Measurements from ENCODE around the gene PKP4. TPM values are rescaled to one million over a fixed set of nuclear protein-coding genes. Genes with fewer than 3 reads are reported as not detected.

The PKP4 gene
- total and polyA plus RNA-seq, 2 donors from 2014 or later, result 120 to 243 TPM

GRCh38 chr2:158487419-158487818 lies 30.7 kb downstream of the PKP4 start:
- Histone ChIP-seq H3K4me3 (ENCODE audit: low read length in 3 of 3) (no peak overlapping the region), H3K9ac (ENCODE audit: low read length in 3 of 3) (no peak overlapping the region)
- peak in 1 of 5 donors; percentile 37 for DNase-seq

GRCh38 chr2:158488442-158489216 lies 31.9 kb downstream of the PKP4 start:
- H3K9ac ChIP-seq (ENCODE audit: low read length in 3 of 3), result no peak overlapping the region
- DNase-seq, result no peak
- TF ChIP-seq CTCF (IDR thresholded peaks at IDR 0.05; ENCODE audit: borderline replicate concordance, extremely low read depth, insufficient read depth), result no peak
- H3K4me3 ChIP-seq (ENCODE audit: low read length in 3 of 3), result no peak overlapping the region
- H3K4me1 ChIP-seq (ENCODE audit: control insufficient read depth in 2 of 3, insufficient read depth in 2 of 3, low read depth in 1 of 3, low read length in 3 of 3), result peaks cover 0 to 21% (median 7%) of the 10 kb centered on the region in 3 donors
- no peaks in the 10 kb centered on the region for H3K27me3 ChIP-seq (ENCODE audit: control insufficient read depth, insufficient read depth, low read length)
- no peak overlapping the region for H3K27ac ChIP-seq (ENCODE audit: low read depth in 2 of 2, low read length in 2 of 2)
- no peaks in the 10 kb centered on the region for H3K36me3 ChIP-seq (ENCODE audit: control insufficient read depth in 2 of 3, insufficient read depth in 3 of 3, low read length in 3 of 3)
- intact Hi-C loops (cut with DNase I), result no loop called here
- no peak for FAIRE-seq
- no peaks in the 10 kb centered on the region for H3K9me3 ChIP-seq (ENCODE audit: control insufficient read depth in 2 of 3, insufficient read depth in 1 of 3, low read length in 3 of 3)

More at GRCh38 chr2:158487419-158487818, 30.7 kb downstream of the PKP4 start:
- Histone ChIP-seq H3K27me3 (ENCODE audit: control insufficient read depth, insufficient read depth, low read length) (no peaks in the 10 kb centered on the region), H3K4me1 (ENCODE audit: control insufficient read depth in 2 of 3, insufficient read depth in 2 of 3, low read depth in 1 of 3, low read length in 3 of 3) (peaks cover 0 to 21% (median 7%) of the 10 kb centered on the region in 3 donors), H3K27ac (ENCODE audit: low read depth in 2 of 2, low read length in 2 of 2) (no peak overlapping the region), H3K36me3 (ENCODE audit: control insufficient read depth in 2 of 3, insufficient read depth in 3 of 3, low read length in 3 of 3) (no peaks in the 10 kb centered on the region), H3K9me3 (ENCODE audit: control insufficient read depth in 2 of 3, insufficient read depth in 1 of 3, low read length in 3 of 3) (no peaks in the 10 kb centered on the region)
- FAIRE-seq, result no peak
- no peak for TF ChIP-seq CTCF (IDR thresholded peaks at IDR 0.05; ENCODE audit: borderline replicate concordance, extremely low read depth, insufficient read depth)
- intact Hi-C loops (cut with DNase I), result no loop called here

- Histone ChIP-seq H3K36me3 (ENCODE audit: control insufficient read depth in 2 of 3, insufficient read depth in 3 of 3, low read length in 3 of 3) (no peaks in the 10 kb centered on the region), H3K9ac (ENCODE audit: low read length in 3 of 3) (no peak overlapping the region), H3K4me3 (ENCODE audit: low read length in 3 of 3) (no peak overlapping the region), H3K9me3 (ENCODE audit: control insufficient read depth in 2 of 3, insufficient read depth in 1 of 3, low read length in 3 of 3) (no peaks in the 10 kb centered on the region), H3K27me3 (ENCODE audit: control insufficient read depth, insufficient read depth, low read length) (no peaks in the 10 kb centered on the region), H3K4me1 (ENCODE audit: control insufficient read depth in 2 of 3, insufficient read depth in 2 of 3, low read depth in 1 of 3, low read length in 3 of 3) (peaks cover 0 to 21% (median 7%) of the 10 kb centered on the region in 3 donors), H3K27ac (ENCODE audit: low read depth in 2 of 2, low read length in 2 of 2) (no peak overlapping the region)
- intact Hi-C loops (cut with DNase I), result no loop called here
- TF ChIP-seq CTCF (IDR thresholded peaks at IDR 0.05; ENCODE audit: borderline replicate concordance, extremely low read depth, insufficient read depth), result no peak
- FAIRE-seq, result no peak
- no peak for DNase-seq
These were observed 32.8 kb downstream of the PKP4 start for GRCh38 chr2:158489366-158490112.
